GOT3 (cell line): Measurements from ENCODE around the gene PIEZO2.
"Not testable (repeated sequence)": the region's sequence is repeated elsewhere in the genome, so short reads cannot be mapped to it uniquely, and the experiment has no call there.

Source experiments
- DNase-seq: peaks from one replicate; lab custom pipeline; 2025; ENCODE audit warnings: mixed read lengths; lab: John Stamatoyannopoulos, UW

PIEZO2 gene

DNA sequence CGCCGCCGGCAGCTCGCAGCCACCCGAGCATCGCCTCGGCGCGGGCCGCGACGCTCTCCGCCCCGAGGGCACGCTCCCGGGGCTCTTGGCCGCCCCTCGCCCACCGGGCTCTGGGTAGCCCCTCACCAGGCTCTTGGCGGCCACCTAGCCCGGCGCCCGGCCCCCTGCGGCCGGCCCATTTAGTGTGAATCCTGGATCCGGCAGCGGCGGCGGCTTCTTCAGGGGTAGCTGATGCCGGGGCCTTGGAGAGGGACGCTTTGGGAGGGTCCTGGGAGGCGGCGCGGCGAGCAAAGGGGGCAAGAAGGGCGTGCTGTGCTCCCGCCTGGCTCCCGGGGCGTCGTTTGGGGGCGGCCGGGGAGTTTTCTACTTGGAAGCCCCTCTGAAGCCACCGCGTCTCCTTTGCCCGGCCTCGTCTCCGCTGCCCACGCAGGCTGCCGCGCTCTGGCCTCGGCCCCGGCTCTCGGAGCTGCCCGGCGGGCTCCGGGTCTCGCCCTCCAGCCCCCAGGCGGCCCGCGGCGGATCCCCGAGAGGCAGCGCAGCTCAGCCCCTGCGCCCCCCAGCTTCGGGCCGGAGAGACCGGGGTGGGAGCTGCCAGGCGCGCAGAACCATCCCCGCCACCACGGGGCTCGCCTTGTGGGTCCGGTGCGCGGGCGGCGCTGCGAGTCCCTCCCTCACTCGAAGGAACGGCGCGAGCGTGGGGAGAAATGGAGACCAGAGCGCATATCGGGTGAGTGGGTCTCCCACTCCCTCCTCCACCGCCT is 509 bp downstream of the PIEZO2 start:
- DNase-seq, result no peak

DNA sequence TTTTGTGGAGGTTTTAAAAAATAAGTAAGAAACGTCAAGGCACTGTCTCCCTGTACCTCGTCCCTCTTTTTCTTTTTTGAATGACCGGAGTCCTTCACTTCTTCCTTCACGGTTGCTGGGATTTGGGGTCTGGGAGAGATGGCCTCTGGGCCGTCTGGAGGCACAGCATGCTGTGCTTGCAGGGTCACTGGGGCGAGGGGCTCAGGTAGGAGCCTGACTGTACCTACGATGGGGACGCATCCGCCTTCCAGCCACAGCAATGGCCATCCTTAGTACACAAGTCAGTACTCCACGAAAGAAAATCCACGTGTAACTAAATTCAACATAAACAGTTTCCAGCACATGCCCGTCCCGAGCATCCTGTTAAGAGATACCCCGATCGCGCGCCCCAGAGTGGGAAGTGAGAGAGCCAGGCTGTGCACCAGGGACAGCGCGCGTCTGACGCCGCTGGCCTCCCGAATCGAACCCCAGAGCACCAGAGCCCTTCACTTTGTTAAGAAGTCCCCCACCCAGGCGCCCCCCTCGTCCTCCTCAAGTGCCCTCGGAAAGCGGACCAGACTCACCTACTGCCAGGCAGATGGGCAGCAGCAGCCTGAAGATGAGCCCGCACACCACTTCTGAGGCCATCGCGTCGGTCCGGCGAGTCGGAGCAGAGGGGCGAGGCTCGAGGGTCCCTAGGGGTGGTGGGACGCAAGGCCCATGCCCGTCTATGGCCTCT is 1.2 kb downstream of the PIEZO2 start:
- no peak for DNase-seq

DNA sequence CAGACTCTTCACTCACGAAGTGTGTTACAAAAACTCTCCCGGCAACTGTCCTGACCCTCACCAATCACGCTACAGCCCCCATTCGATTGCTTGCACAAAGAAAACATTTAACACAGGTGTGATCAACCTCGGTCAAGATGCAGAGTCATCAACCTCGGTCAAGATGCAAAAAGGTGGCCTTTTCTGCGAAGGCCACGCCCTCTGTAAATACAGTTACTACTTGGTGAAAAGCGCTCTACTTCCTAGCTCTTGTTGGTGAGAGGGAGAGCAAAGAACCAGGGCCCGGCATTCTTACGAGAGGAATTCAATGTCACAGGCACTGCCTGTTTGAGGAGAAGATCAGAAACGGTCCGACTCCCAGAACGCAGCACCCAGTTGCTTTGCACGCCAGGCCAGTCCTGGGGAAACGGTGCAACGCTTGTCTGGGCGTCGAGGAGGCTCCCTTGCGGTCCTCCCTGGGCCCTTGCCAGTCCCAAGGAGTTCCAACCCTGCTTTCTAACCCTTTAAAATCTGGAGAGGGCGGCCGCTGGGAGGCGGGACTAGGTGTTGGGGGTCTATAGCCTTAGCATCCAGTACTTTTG is 1.9 kb downstream of the PIEZO2 start:
- DNase-seq, result no peak

DNA sequence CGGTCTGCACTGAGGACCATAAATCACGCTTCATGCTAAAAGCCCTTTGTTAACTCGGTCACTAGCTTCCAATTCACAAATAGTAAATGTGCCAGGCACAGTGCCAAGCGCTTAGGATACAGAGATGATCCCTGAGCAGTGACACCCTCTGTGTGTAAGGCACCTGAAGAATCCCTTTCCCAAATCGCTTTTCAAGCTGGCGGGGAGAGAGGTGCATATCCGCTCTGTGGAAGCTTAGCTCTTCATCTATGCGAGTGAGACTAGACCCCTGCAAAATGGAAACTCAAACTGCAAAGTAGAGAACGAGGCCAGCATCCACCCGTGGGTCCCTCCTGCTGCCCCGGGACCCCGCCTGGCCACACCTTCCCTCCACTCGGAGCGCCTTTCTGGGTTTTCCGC is 2.4 kb downstream of the PIEZO2 start:
- DNase-seq, result no peak

DNA sequence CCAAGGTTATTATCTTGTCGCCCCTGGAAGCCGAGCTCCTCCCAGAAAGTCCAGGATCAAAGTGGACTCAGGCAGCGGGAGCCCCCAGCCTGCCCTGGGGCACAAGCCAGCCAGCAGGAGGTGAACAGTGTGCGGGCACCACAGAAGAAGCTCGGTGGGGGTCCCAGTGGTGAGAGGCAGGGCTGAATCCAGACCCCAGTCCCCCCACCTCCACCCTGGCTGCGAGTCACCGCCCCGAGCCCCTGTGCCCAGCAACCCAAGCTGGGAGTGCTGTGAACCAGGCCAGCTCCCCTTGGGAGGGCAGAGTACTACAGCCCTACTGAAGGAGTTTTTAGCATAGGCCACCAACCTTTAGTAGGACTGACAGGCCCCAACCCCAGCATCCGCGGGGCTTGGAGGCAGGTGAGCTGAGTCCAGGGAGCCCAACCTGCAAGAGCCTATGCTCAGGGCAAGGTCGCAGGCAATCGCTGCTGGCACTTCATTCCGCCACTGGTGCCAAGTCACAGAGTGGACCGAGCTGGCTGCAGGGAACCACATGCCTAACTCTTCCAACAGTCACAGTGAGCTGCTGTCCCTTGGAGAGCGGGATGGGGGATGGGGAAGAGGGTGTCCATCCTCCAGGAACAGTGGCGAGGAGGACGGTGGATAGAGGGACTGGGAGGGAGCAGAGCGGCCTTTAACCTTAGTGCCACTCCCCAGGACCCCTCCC is 3.0 kb downstream of the PIEZO2 start:
- DNase-seq, result no peak

DNA sequence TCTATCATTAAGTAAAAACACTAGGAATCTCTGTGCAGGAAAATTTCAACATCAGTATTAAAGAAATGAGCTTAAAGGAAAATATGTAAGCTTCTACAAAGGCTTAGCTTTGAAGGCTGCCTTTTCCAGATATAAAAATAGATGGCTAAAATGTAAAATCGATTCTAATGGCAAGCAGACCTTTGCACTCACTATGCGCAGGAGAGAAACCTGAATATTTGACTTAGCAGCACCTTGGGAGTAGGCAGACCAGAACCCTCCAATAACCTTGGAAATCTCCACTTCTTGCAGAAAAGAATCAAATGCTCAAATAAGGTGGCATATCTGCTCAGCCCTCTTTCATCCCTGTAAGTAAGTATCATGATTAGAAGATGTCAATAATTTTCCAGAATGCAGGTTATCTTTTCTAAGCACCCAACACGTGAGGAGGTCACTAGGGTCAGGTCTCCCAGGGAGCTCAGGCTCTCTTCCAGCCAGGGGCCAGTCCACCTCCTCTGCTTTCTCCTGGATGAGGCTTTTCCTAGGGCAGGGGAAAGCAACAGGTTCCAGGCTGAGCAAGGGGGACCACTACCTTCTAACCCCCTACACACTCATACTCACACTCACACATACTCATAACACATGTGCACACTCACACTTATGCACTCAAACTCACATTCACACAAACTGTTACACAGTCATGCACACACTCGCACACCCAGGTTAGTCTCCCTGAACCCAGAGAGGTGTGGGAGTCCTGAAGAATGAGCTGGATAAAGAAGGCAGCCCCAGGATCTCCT is 3.8 kb downstream of the PIEZO2 start:
- DNase-seq, result no peak

DNA sequence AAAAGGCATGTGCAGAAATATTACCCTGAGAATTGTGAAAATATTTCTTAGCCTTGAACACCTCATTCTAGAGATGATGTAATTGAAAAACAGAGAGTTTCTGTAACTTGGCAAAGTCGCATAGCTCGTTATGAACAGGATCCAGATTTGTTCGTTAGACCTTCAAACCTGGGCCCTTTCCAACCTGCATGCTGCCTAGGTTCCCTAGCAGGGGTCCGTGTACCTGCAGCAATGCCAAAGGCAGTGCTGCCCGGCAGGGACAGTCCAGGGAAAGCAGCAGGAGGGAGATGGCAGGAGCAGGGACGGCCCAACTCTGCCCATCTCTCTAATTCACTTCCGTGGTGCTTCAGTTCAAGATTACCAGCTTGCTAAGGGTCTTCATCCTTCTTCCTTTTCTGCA is 12.0 kb downstream of the PIEZO2 start:
- DNase-seq, result no peak

DNA sequence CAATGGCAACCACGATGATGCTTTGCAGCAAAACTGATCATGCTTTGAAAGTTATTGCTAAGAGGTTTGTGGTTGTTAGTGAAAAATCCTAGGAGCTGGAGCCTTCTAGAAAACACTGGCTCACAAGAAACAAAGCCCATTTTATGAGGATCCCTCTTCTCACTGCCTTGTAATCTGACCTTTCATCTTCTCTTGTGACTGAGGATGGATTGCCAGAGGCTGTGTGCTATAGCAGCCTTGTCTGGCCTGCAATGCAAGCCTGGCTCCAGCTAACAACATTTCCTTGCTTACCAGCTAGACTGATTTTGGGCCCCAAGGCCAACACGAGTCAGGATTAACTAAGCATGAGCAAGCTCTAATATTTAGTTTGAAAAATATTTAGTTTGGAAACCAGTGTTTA is 13.1 kb downstream of the PIEZO2 start:
- no peak for DNase-seq

DNA sequence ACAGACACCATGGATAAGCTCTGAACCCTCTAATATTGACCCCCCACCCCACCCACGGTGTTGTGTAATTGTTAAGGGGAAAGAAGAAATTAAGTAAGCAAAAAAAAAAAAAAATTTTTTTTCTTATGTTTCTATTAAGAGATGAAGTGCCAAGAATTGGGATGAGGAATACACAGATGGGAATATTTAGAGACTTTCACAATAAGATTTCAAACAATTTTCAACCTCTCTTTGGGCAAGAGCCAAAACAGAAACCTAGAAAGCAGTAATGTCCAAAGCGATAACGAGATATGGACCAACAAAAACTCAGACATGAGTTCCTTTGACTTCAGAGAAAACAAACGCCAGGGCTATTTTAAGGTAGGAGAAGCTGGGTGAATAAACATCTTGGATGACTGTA is 14.4 kb downstream of the PIEZO2 start:
- DNase-seq, result no peak

DNA sequence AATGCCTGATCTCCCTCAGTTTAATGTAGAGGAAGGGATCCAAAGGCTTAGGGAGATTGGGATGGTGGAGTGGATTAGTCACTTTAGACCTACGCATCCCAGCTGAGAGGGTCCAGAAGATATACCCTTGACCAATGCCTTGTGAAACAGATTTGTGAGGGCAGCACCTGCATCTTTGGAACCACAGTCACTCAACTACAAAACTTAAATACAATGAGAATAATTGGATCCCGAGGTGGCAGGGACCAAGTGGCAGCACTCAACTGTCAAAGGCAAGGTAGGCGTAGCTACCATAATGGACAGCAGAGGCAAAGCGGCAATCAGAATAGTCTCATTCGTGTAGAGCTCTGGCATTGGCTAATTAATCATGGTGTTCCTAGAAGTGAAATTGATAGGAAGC is 20.3 kb downstream of the PIEZO2 start:
- DNase-seq, result not testable (repeated sequence)

DNA sequence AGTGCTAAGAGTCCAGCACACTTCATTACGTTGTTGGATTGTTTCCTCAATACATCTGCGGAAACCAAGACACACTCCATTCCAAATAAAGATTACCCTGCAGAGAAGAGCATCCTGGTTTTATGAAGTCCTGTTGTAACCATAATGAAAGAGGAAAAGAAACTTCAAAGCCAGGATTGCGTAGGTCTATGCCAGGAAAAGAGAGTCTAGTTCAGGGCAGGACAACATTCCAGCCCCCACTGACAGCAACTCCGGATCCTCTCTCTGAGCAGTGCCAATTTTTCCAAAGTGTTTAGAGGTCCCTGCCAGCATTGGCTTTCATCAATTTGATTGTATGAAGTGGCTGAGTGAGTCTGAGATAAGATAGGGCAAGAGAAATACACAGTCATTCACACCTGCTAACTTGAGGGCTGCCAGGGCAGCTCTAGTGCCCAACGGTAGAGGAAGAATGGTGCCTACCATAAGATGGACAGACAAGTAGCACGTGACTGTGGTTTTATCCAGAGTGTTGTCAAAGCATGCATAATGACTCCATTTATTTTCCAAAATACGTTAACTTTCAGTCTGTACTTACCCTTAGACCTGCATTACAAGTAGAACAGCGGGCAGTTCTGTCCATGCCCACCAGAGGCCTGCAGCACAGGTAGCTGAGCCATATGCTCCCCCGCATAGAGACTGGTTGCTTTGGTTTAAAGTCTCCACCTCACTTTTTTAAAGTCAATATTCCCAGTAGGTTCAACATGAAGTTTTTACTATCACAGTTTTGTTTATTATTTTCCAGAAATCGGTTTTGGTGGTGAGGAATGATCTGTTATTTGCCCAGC is 23.7 kb downstream of the PIEZO2 start:
- no peak for DNase-seq

DNA sequence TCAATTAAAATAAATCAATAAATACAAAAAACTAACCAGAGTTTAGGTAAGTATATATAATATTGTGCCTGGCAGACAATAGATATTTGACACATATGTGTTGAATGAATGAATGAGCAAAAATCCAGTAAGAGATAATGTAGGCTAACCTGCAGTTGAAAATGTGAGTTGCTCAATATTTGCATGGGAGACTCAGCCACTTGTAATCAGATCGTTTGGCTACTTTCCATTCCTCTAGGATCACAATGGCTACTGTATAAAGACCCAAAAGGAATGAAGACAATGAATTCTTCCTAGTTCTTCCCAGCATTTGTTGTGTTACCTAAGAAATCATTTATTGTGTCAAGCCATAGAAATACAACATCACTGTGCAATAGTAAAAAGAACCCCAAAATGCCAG is 25.3 kb downstream of the PIEZO2 start:
- DNase-seq, result no peak

DNA sequence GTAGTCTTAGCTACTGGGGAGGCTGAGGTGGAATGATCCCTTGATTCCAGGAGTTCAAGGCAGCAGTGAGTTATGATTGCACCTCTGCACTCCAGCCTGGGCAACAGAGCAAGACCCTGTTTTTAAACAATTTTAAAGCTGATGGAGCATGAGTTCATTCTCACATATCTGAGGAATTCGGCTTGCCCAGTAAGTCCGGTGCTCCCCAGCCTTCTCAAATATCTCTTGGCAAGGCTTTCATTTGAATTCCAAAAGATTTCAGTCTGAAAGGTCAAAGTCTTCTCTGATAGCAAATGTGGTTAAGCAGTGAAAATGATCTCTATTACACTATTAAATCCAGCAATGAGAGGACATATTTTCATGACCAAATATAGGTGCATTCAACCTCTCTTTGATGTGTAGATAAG is 27.9 kb downstream of the PIEZO2 start:
- no peak for DNase-seq

DNA sequence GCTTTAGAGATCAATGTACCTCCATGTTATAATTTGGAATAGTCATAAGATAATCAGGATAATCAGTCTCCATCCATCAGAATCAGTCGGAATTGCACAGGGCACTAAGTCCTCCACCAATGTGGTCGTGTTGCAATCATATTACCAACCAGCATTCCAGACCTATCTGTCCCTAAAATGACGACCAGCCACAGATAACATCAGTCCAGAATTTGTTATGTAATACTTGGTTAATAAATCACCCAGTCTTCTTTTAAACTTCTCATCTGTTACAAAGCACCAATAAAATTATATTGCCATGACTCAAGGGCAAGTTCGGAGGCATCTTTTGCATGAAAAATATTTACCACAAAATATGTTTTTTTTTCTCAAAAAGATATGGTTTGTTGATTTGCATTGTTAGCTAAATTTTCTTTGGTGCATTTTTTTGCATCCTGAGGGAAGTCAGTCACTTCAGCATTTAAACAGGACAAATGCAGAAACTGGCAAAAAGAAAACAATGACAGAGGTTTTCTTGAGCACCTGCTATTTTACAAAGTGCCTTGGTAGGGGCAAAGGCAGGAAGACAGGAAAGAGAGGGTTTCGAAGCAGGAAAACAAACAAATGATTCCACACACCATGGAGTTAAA is 29.3 kb downstream of the PIEZO2 start:
- no peak for DNase-seq

DNA sequence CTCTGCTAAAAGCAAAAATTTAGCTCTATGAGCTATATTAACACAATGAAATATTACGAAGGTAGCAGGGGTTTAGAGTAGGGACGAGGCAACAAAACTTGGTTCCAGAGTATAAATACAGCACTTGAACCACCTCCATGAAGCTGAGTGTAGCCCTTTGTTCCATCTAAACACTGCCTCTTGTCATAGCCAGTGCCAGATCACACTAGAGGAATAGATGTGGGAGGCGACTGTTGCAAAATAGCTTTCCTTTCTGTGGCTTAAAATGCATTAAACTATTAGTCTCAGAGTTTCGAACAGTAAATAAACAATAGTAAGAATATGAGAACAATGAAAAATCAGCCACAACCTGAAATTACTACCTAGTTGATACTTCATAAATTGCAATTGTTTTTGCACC is 29.8 kb downstream of the PIEZO2 start:
- DNase-seq, result no peak

DNA sequence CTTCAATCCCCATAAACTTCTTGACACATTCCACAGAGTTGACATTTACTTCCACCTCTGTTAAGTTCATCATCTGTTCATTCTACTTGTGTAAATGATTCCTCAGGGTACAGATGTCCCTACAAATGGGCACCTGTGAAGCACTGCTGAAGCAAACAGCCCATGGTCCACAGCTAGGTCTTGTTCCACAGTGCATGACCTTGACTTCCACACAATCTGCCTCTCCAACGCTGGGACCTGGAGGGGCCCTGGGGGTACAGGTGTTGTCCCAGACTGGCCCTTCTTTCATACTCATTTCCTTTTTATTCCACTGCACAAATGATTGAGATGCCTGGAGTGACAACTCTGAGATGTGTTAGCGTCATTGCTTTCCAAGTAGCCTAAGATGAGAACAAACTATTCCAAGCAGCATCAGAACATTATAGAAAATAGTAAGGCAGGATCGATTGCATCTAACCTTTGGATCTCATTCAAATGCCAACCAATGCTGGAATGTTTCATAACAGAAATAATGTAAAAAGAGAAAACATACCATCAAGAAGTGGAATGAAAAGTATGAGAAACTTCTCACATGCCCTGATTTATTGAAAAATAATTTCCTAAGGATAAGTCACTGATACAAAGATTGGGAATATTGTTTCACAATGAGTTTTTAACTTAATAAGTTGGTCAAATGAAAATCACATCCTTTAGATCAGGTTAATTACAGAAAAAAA is 31.2 kb downstream of the PIEZO2 start:
- DNase-seq, result no peak

DNA sequence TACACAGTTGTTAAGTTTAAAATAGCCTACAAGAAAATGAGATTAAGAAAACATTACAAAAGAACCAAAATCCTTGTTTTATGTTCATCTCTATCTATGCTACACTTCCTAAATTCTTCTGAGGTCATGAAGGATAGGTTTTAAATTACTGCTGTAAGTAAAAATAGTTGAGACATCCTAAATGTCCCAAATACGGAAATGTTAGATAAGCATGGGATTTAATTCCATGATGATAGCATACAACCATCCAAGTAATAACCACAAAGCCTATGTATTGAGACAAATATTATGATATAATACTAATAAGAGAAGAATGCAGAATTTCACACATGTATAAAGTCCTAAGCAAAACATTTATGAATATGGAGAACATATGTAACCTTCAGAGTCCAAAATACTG is 34.1 kb downstream of the PIEZO2 start:
- DNase-seq, result no peak

DNA sequence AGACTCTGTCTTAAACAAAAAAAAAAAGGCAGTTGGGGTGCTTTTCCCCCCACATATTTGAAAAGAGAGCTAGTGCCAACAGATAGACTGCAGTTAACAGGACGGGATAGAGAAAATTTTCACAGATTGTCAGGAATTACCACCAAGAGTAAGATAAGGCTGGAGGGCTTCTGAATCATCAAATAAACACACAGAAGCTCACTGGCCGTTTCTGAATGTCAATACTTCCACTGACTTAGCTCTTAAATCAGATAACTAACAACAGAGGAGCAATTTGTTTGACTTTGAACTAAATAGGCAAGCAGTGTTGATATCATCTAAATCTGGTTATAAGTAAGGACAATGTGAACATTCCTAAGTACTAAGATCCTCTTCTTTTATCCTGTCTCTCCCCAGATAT is 34.7 kb downstream of the PIEZO2 start:
- no peak for DNase-seq

DNA sequence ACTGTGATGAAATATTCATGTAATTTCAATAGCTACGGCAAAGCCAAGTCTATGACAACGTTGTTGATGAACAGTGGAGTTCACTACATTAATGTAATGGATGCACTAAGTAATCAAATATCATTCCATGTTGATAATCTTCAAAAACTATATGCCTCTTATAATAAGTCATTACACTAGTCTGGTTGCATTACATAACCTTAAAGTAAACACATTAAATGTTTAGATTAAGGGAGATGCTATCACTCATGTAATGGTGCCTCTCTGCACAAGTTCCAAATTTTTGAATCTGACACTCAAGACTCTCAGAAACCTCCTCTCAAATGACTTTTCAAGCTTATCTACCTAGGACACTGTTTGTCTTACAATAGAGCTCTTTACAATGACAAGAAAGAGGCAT is 35.4 kb downstream of the PIEZO2 start:
- no peak for DNase-seq

DNA sequence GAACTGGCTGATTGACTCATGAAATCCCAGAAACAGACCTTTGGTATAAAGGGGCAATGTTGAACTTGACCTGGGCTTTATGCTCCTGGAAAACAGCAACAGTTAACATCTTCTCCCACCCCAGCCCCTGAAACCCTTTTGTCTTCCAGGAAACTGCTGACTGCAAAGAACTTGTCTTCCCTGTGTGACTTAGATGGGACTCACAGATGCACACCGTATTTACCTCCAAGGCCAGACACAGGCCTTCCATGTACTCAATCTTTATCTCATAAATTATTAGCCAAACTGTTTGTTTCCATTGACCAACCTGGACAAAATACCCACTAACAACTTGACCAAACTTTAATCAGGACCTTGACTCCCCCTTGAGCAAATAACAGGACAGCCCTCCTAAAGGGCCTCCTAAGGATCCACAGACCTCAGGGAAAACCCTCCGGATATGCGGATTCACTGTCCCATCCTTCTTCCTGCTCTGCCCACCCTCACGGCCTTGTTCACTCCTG is 36.3 kb downstream of the PIEZO2 start:
- DNase-seq, result no peak
